ENCODE measurements around the gene ECE2. TPM values are rescaled to one million over a fixed set of nuclear protein-coding genes. Genes with fewer than 3 reads are reported as not detected.
"Not testable (repeated sequence)": the region's sequence is repeated elsewhere in the genome, so short reads cannot be mapped to it uniquely, and the experiment has no call there.

ECE2 gene
- total RNA-seq, 1 experiment from 2014 or later, result not detected

GRCh38 chr3:184267249-184267648 lies 8.6 kb upstream of the ECE2 start:
- not testable (repeated sequence) for DNase-seq (ENCODE audit: low read depth)

- no peak for DNase-seq (ENCODE audit: low read depth)
Measured at GRCh38 chr3:184272269-184272668, 3.6 kb upstream of the ECE2 start.

GRCh38 chr3:184275381-184275701 lies 481 bp upstream of the ECE2 start:
- no peak for DNase-seq (ENCODE audit: low read depth)

DNA sequence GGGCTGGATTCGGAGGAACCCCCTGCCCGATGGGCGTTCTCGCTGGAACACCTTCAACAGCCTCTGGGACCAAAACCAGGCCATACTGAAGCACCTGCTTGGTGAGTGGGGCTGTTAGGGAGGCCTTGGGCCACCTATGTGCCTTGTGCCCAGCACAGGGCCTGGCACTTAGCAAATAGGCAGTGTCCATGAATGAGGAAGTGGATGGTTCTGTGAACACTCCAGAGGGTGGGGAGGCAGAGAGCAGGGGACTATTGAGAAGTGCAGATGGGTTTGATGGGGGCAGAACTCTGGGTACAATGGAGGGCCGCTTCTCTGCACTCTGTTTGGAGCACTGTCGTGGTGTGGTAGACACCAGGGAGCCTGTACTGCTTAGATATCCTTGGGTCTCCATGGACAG lies 1.5 kb downstream of the ECE2 start:
- no peak for DNase-seq (ENCODE audit: low read depth)

DNA sequence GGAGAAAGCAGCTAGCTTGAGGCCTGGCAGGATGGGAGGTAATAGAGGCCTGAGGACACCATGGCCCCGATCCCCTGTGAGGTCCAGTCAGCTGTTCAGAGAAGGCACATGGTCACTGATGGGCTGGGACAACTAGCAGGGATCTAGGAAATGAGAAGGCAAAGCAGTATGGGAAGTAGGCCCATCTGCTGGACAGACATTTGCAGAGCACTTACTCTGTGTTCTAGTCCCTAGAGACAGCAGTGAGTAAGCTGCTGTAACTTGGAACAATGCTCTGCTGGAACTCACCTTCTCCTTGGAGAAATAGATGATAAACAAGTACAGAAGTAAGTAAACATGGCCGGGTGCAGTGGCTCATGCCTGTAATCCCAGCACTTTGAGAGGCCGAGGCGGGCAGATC lies 7.1 kb downstream of the ECE2 start:
- peak; percentile 30 for DNase-seq (ENCODE audit: low read depth)

GRCh38 chr3:184283681-184284080 lies 7.9 kb downstream of the ECE2 start:
- DNase-seq (ENCODE audit: low read depth), result no peak

GRCh38 chr3:184284696-184285095 lies 8.9 kb downstream of the ECE2 start:
- DNase-seq (ENCODE audit: low read depth), result peak; percentile 66

DNA sequence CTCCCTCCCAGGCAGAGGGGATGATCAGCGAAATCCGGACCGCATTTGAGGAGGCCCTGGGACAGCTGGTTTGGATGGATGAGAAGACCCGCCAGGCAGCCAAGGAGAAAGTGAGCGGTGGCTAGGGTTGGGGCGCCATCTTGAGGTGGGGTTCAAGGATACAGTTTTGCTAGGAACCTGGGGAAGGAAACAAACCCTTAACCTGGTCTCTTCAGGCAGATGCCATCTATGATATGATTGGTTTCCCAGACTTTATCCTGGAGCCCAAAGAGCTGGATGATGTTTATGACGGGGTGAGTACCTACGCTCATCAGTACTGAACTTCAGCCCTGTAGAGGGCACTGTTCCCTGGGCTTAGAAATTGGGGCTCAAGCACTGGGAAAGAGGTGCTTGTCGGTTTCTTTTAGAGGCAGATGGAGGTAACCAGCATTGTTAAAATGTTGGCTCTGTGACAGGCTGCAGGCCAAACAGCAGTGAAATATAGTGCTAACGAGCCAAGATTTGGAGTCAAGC lies 13.7 kb downstream of the ECE2 start:
- DNase-seq (ENCODE audit: low read depth), result peak; percentile 54

DNA sequence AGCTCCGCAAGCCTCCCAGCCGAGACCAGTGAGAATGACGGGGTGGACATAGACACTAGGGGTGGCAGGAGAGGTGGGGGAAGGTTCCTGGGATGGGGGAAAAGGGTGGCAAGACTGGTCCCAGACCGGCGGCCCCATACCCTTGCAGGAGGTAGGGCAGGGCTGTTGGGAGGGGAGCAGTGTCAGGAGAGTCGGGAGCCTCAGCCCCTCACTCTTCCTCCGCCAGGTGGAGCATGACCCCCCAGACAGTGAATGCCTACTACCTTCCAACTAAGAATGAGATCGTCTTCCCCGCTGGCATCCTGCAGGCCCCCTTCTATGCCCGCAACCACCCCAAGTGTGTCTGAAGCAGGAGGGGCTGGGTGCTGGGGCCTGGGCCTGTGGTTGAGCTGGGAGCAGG lies 14.5 kb downstream of the ECE2 start:
- DNase-seq (ENCODE audit: low read depth), result no peak

- no peak for DNase-seq (ENCODE audit: low read depth)
Measured at GRCh38 chr3:184291044-184291737, 15.4 kb downstream of the ECE2 start.

- no peak for DNase-seq (ENCODE audit: low read depth)
Measured at GRCh38 chr3:184291738-184292445, 16.1 kb downstream of the ECE2 start.

DNA sequence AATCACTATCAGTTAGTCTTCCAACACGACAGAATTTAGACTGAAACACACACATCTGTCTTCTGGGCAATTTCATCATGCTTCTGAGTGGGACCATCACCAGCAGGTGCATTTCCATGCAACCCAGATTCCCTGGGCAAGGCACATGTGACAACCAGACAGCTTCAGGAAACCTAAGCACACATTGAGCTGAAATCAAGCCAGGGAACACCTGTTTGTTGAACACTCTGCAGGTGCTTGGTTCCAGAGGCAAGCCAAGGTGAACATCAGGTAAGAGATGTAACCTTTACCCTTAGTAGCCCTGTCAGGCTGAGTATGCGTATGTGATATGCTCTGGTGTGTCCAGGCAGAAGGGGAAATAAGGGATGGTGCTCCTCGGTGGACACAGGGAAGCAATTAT lies 19.9 kb downstream of the ECE2 start:
- no peak for DNase-seq (ENCODE audit: low read depth)

GRCh38 chr3:184296616-184297015 lies 20.8 kb downstream of the ECE2 start:
- no peak for DNase-seq (ENCODE audit: low read depth)

- peak; percentile 95 for DNase-seq (ENCODE audit: low read depth)
Measured at GRCh38 chr3:184298759-184299487, 23.1 kb downstream of the ECE2 start, which contains the start of gene PSMD2. TSS of gene PSMD2 (plus strand) at chr3:184299241. CDS start at chr3:184299267, 26 bp downstream.

GRCh38 chr3:184299488-184300377 lies 23.9 kb downstream of the ECE2 start:
- DNase-seq (ENCODE audit: low read depth), result peak; percentile 33

DNA sequence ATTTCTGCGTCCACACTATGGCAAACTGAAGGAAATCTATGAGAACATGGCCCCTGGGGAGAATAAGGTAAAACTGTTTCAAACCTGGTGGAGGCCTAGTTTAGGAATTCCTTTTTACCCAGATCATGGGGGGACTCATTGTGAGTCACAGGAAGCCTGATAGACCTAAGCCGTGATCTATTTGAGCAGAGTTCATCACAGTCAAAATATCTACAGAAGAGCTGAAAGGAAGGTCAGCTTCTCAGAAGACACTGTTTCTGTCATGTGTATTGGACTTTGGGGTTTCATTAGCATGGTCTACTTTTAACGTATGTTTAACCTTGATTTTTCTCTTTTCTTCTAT lies 24.5 kb downstream of the ECE2 start:
- peak; percentile 70 for DNase-seq (ENCODE audit: low read depth)

DNA sequence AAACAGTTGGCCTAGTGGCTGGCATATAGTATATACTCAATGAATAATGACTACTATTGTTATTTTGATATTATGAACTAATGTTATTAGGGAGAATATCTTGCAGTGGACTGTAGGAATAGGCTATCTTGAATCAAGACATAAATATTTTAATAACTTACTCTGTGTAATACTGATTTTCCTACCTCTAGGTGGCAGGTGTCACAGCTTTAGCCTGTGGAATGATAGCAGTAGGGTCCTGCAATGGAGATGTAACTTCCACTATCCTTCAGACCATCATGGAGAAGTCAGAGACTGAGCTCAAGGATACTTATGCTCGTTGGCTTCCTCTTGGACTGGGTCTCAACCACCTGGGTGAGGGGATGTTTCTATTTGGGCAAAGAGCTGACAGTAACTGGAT lies 29.8 kb downstream of the ECE2 start:
- peak; percentile 13 for DNase-seq (ENCODE audit: low read depth)

GRCh38 chr3:184306341-184306972 lies 30.6 kb downstream of the ECE2 start:
- no peak for DNase-seq (ENCODE audit: low read depth)

DNA sequence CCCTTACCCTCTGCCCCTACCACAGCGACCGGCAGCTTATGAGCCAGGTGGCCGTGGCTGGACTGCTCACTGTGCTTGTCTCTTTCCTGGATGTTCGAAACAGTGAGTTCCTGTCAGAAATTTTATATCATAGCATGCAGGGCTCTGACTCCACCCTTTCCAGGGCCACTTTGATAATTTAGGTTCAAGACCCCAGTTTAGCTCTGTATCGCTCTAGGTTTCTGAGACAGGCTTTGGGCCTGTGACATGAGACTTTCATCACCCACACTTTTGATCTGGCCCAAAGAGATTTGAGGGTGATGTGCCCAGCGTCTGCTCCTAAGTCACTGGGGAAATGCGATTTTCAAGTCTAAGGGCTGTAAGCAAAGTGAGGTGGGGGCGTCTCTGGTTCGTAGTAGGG lies 32.1 kb downstream of the ECE2 start:
- no peak for DNase-seq (ENCODE audit: low read depth)

DNA sequence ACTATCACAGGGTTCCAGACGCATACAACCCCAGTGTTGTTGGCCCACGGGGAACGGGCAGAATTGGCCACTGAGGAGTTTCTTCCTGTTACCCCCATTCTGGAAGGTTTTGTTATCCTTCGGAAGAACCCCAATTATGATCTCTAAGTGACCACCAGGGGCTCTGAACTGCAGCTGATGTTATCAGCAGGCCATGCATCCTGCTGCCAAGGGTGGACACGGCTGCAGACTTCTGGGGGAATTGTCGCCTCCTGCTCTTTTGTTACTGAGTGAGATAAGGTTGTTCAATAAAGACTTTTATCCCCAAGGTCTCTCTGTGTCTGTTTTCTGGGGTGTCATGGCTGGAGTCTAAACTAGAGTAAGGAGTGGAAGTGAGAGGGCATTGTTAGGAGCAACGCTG lies 32.9 kb downstream of the ECE2 start:
- DNase-seq (ENCODE audit: low read depth), result no peak

- no peak for DNase-seq (ENCODE audit: low read depth)
Measured at GRCh38 chr3:184311633-184312032, 35.8 kb downstream of the ECE2 start.
